HG03558 (cell line): Measurements from ENCODE around the gene MPND.
"Not testable (repeated sequence)": the region's sequence is repeated elsewhere in the genome, so short reads cannot be mapped to it uniquely, and the experiment has no call there.

Source experiments
- ATAC-seq: cut with Tn5 transposase; IDR thresholded peaks from one replicate; pipeline ENCODE4 v1.9.1; 2021; ENCODE audit warnings: moderate number of reproducible peaks; ENCODE audit not compliant: unreplicated experiment; ENCODE audit errors: extremely low read depth

MPND gene

GRCh38 chr19:4345342-4346019 lies 2.1 kb downstream of the MPND start:
- ATAC-seq: no peak

DNA sequence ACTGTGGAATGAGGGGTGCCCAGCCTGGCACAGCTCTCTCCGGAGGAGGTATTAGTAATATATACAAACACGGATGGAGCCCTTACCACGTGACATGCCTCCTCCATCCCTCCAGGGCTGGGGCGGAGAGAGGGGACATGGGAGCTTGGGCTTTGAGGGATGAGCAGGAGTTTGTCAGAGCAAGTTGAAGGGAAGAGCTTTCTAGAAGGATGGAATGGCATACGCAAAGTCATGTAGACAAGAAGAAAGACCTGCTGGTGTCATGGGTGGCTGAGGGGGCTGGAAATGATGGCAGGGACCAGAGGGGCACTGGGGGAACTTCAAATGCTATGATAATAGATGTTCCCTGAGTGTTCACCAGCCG lies 2.6 kb downstream of the MPND start:
- no peak for ATAC-seq

DNA sequence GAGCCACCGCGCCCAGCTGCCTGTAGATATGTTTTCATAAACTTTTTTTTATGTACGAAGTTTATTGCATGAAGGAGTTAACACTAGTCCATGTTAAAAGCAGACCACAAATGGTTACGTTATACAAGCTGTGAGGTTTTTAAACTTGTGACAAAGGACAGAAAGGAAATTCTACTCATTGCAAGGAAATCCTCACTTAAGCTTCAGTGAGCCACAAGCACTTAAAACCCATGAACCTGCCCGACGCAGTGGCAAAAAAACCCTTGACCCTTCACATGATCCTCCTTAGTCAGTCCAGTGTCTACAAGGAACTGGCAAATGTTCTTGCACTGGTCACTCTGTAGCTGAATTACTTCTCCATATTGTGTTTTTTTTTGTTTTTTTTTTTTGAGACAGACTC lies 4.2 kb downstream of the MPND start:
- ATAC-seq: no peak

DNA sequence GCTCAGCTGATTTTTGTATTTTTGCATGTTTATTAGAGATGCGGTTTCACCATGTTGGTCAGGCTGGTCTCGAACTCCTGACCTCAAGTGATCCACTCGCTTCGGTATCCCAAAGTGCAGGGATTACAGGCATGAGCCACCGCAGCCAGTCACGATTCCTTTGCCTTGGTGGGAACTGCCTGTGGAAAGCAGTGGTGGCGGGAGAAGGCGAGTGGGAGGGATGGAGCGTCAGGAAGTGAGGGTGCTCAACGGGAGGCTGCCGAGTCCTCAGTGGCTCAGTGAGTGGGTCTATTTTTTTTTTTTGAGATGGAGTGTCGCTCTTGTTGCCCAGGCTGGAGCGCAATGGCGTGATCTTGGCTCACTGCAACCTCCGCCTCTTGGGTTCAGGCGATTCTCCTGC lies 5.9 kb downstream of the MPND start:
- ATAC-seq: not testable (repeated sequence)

- ATAC-seq: no peak
Measured at GRCh38 chr19:4350111-4350510, 6.7 kb downstream of the MPND start.

GRCh38 chr19:4350726-4351125 lies 7.4 kb downstream of the MPND start:
- ATAC-seq: no peak

DNA sequence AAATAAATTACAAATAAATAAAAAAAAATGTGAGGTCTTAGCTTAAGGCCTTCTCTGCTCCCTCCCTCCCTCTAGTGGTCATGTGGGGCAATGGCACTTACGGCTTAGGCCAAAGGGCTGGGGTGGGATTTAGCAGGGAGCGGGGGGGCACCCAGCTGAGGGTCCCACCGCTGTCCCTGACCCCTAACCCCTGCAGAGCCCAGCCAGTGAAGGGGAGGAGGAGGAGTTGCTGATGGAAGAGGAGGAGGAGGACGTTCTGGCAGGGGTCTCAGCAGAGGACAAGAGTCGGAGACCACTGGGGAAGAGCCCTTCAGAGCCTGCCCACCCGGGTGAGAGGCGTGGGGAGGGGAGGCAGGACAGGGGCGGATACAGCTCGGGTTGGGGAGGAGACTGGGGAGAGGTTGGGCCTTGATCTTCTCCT lies 9.3 kb downstream of the MPND start:
- ATAC-seq: no peak

- no peak for ATAC-seq
Measured at GRCh38 chr19:4354282-4354681, 10.9 kb downstream of the MPND start.

GRCh38 chr19:4354897-4355296 lies 11.5 kb downstream of the MPND start:
- ATAC-seq: no peak

DNA sequence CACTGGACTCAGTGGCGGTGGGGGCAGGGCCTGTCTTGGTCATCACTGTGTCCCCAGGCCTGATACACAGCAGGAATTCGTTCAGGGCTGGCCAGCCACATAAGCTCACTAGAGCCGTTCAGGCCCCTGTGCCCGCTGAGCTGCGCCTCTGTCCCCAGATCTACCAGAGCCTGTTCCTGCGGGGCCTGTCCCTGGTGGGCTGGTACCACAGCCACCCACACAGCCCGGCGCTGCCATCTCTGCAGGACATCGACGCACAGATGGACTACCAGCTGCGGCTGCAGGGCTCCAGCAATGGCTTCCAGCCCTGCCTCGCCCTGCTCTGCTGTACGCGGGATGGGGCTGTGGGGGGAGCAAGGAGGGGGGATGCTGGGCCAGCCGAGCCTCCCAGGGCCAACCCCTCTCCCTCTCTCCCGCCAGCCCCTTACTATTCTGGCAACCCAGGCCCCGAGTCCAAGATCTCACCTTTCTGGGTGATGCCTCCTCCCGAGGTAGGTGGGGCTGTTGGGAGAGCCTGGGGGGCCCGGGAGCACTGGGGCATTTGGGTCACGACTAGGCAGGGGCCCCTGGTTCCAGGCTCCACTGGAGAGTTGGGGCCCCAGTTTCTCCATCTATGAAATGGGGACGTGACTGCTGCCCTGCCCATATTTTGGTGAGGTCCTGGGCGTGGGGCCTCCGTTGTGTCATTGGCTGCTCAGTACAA lies 13.9 kb downstream of the MPND start:
- ATAC-seq: no peak

GRCh38 chr19:4357921-4358326 lies 14.6 kb downstream of the MPND start:
- ATAC-seq: no peak

GRCh38 chr19:4358709-4359626 lies 15.6 kb downstream of the MPND start:
- no peak for ATAC-seq

GRCh38 chr19:4359627-4360000 lies 16.3 kb downstream of the MPND start:
- no peak for ATAC-seq

DNA sequence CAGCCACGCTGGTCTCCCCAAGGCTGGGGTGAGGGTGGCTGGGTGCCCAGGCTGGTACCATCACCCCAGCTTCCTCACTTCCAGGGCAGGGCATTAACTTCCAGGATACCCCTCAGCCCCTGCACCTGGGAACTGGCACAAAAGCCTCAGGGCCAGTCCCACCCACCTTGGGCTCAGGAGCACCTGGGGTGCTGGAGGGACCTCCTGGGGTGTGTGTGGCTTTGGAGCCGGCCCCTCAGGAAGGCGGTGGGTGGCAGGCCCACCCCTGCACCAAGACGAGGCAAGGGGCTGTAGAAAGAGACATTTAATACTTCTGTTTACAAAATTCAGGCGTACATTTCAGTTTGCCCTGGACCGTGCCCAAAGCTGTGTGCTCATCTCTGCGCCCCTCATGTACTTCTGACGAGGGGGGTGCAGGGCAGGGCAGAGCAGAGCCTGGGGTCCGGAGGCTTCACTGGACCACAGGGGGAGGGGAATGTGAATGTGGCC lies 16.8 kb downstream of the MPND start:
- no peak for ATAC-seq

- no peak for ATAC-seq
Measured at GRCh38 chr19:4360641-4361151, 17.3 kb downstream of the MPND start.

DNA sequence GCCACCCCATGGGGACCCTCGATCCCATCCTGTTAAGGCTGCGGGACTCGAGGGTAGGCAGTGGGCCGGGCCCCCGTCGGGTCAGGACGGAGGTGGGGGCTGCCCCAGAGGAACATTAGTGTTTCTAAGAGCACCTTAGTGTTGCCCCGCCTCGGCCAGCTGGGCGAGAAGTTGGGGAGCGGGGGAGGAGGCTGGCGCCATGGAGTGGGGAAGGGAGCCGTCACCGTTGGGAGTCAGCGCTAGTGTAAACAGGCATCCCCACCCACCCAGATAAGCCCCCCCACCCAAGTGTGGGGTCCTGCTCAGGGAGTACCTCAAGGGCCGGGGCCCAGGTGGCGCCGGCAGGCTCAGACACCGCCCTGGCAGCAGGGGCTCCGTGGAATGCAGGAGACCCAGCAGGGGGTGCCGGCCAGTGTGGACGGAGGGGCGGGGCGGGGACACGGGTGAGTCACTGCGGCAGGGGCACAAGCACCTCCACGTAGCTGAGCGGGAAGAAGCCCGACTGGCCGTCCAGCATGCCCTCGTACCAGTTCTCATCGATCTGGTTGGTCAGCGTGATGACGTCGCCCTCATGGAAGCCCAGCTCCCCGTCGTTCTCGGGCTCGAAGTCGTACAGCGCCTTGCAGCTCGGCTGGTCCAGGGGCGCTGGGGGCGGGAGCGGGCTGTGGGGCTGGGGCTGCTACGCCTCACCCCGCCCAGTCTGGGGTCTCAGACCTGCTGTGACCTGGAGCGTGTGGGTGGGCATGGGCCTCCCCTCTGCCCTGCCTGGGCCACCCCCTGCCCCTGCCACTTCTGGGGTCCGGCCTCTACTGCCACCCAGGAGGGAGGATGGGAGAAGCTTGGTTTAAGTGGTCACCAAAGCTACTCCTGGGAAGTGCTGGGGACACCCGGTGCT lies 18.0 kb downstream of the MPND start:
- ATAC-seq: no peak

DNA sequence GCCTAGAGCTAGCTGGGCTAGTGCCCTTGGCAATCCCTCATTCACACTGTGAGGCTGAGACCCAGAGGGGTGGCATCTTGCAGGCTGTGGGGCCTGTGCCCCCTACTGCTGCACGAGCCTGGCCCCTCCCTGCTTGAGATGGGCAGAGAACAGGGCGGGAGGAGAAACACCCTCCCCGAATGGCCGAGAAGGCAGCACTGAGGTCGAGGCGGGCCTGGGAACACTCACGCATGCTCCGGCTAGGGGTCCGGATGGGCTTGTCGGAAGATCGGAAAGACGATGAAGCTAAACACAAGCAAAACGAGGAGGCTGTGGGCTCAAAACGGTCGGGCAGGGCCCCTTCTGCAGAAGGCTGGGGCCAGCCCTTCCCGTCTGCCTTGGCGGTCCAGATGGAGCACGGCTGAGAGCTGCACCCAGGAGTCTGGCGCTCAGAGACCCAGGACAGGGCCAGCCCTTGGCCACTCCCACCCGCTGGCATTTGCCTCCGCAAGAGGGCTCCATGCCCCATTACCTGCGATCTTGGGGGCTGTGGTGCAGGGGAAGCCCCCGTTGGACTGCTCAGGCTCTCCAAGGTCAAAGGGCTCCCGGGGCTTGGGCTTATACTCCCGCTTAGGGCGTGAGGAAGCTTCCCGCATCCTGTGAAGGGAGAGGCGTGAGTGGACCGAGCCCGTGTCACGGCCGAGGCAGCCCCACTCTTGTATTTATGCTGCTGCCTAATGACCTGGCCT lies 18.9 kb downstream of the MPND start:
- no peak for ATAC-seq

DNA sequence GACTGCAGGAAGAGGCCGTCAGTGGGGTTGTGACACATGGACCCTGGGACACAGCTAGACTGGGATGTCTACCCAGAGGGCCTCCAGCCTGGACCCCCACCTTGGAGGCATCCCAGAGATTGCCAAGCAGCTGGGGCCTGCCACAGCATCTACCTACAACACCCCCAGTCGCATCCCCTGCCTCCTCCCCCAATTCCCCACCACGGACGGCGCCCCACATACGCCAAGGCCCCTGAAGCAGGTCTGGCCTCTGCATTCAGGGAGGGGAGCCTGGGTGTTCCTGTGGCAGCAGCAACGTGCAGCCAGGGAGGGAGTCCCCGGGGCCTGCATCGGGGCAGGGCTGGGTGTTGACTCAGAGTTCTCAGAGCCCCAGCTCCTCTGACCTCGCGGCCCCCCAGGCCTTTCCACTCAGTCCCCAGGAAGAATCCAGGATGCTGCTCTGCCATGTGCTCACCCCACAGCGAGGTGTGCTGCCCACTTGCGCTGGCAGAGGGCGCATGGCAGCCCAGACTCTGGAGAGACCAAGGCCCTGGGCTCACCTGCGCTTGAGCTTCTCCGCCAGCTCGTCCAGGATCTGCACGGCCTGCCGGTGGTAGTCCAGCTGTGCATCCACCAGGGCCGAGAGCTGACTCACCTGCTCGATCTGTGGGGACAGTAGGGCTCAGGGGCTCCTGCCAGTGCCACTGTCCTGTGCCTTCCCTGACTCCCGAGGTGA lies 19.6 kb downstream of the MPND start:
- ATAC-seq: no peak
